Tongue (tissue), 2 donors: ENCODE data around the gene ENOX2. TPM values are rescaled to one million over a fixed set of nuclear protein-coding genes. Genes with fewer than 3 reads are reported as not detected.
A peak's percentile ranks its signal among the peaks of the same experiment; 100 is the strongest.
"Not testable (repeated sequence)": the region's sequence is repeated elsewhere in the genome, so short reads cannot be mapped to it uniquely, and the experiment has no call there.

ENCODE experiments used
- DNase-seq: peaks from one replicate; pipeline ENCODE4 v3.0.0-alpha.2; 2015
- total RNA-seq: library from RNA; depleted of rRNA; stranded (reverse); fragments of >200 nt; gene quantifications from one replicate; pipeline ENCODE4 v1.2.3, GENCODE V29; 2014

Gene ENOX2
- total RNA-seq, 1 donor from 2014 or later, result 9.2 TPM

GRCh38 chrX:130754353-130754752 is 148.7 kb downstream of the ENOX2 start:
- no peak for DNase-seq

DNA sequence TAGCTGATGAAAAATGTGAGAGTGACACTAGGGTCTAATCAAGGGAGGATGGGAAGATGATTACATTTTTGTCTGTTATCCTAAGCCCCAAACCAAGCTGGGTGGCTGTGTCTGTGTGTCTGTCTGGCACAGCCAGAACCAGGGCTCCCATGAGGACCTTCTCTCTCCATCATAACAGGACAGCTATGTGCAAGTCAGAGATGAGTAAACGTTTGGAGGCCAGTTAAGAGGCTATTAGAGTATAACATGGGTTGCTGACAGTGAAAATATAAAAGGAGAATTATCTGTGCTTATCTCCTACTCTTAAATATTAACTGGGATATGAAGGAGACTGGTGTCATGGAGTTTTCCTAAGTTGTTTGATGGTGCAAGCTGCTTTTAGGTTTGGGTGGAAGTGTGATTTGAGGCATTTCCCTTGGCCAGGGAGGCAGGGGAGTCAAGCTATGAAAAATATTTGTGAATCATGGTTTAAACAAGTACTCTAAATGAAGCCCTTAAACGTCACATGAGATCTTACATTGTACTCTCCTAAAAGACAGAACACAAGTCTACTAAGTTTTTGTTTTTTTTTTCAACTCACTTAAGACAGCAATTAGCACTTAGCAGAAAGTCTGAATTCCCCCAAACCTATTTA is 156.2 kb downstream of the ENOX2 start:
- no peak for DNase-seq

- DNase-seq, result no peak
Measured at GRCh38 chrX:130746077-130746476, 156.9 kb downstream of the ENOX2 start.

- DNase-seq, result peak; percentile 4
Measured at GRCh38 chrX:130741584-130741983, 161.4 kb downstream of the ENOX2 start.

- no peak for DNase-seq
Measured at GRCh38 chrX:130741151-130741550, 161.9 kb downstream of the ENOX2 start.

GRCh38 chrX:130738638-130739195 is 164.3 kb downstream of the ENOX2 start:
- no peak for DNase-seq

- no peak for DNase-seq
Measured at GRCh38 chrX:130734713-130735112, 168.3 kb downstream of the ENOX2 start.

DNA sequence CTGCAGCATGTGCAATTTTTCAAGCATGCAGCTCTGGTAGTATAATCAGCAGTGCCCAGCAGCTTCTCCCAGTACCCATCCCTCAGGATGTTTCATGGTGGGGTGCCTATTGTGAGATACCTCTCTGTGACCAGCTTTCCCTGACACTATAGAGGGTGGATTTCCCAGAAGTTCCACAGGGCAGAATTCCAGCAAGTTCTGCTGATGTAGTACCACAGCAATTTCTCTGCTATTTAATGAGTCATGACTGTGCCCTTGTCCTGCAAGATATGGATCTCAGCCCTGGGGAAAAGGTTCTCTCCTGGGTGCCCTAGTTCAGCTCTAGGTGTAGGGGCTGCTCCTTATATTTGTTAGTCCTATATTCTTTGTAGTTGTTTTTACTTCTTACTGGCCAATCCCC is 174.8 kb downstream of the ENOX2 start:
- no peak for DNase-seq

- DNase-seq, result no peak
Measured at GRCh38 chrX:130726661-130727060, 176.3 kb downstream of the ENOX2 start.

DNA sequence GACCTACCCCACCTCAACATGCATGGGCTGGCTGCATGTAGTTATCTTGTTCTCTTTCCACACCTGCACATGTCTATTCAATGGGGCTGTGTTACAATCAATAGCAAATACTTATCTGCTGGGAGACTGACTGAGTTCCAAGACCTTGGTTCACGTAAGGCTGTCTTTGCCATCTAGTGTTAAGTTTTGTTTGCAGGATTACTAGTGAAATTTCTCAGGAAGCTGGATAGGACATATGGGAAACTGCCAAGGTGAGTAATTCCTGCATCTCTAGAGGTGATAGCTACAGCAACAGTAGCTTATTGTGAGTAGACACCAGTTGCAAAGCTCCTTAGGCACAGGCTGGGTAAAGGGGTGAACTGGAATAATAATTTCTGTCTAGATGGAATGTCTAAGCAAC is 177.5 kb downstream of the ENOX2 start:
- no peak for DNase-seq

GRCh38 chrX:130719413-130719812 is 183.6 kb downstream of the ENOX2 start:
- no peak for DNase-seq

DNA sequence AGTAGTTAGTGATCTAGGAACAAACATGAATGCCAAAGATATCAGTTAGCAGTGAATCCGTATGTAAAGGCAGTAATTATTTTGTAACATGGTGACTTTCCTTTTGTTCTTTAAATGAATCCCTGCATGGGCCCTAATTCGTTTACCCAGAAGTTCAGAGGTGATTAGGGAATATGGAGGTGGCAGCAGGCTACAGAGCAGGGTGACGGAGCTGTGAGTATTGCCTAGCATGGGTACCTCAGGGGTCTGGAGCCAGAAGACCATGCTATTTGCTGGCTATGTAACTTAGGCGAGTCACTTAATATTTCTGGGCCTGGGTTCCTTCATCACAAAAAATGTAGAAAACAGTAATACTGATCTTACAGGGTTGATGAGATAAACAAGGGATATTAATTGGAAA is 184.9 kb downstream of the ENOX2 start:
- no peak for DNase-seq

DNA sequence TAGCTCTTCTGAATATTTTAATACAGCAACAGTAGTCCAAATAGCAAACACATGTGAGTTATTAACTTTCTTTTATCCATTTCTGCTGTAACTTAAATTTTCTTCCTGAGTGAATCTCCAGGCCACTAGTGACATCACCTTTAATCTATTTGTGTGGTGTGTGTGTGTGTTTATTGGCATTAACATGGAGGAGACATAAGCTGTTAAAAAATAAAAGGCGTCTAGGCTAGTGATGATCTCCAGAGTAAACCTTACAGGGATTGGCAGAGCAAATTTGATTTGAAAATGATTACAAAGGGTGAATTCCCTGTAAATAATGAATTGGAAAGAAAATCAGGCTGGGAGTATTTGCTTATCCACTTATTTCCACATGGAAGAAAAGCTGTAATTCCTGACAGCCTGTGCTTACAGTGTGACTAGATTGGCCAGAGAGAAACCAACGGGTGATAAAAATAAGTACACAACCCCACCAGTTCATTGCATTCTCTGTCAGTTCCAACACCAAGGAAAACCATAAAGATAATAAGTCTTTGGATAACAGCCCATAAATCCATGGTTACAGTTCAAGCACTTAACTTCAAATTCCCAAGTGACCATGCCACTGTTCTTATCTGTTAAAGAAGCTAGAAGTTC is 186.1 kb downstream of the ENOX2 start:
- peak; percentile 7 for DNase-seq

GRCh38 chrX:130716346-130716745 is 186.7 kb downstream of the ENOX2 start:
- DNase-seq, result no peak

GRCh38 chrX:130715299-130715698 is 187.7 kb downstream of the ENOX2 start:
- DNase-seq, result no peak

GRCh38 chrX:130714665-130715064 is 188.3 kb downstream of the ENOX2 start:
- DNase-seq, result no peak

DNA sequence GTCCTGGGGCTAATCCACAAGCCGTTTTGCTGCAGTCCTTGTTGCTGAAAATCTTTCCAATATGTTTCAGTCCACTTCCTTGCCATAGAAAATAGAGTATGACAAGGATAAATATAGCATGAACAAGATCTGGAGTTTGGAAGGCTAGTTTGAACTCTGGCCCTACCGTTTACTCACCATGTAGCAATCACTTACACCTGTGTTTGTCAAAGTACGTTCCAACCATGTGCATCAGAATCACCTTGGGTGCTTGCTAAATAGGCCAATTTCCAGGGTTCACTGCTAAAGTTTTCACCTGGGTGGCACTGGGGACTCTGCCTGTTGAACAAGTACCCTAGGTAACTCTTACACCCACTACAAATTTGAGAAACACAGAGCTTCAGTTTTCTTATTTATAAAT is 188.9 kb downstream of the ENOX2 start:
- no peak for DNase-seq

DNA sequence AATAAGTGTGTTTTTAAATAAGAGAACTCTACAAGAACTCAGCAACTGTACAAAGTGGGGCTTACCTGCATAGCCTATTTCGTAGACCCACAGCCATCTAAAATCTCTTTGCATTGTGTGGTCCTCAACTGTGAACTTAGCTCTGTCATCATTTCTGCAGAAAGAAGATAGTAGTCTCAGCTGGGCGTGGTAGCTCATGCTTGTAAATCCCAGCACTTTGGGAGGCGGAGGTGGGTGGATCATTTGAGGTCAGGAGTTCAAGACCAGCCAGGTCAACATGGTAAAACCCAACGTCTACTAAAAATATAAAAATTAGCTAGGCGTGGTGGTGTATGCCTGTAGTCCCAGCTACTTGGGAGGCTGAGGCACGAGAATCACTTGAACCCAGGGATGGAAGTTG is 193.8 kb downstream of the ENOX2 start:
- not testable (repeated sequence) for DNase-seq

GRCh38 chrX:130705591-130705990 is 197.4 kb downstream of the ENOX2 start:
- DNase-seq, result no peak

- DNase-seq, result no peak
Measured at GRCh38 chrX:130704053-130705038, 198.7 kb downstream of the ENOX2 start.

DNA sequence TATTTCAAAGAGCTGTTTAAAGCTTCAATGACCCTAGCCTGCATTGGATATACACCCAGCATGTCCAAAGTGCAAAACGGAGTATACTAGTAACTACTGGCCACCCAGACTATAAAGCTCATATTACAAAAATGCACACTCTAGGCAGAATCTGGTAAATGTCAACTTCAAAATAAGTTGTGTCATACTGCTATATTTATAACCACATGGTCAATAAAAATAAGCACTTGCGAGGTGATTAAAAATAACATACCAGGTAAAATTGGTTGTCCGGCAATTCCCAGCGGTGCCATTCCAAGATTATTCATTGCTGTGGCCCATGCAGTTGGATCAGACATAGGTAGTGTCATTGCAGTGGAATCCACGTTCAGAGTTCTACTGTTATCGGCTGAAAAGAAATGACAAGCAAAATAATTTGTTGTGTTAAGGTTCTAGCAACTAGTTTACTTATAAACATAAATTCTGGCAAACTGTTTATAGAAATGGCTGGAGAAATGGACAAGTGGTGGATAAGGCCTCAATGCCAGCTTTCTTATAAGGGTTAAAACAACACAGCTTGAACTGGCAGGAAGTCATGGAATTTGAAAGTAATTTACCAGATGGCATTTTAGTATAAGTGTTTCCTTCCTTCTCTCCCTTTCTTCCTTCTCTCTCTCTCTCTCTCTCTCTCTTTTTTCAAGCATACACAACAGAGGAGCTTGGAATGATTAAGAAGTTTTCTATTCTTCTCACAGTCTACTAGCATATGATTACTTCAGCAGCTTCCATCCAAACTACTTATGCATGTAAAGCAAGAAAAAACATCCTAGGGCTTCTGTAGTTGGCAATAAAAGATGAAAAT is 199.9 kb downstream of the ENOX2 start:
- peak; percentile 22 for DNase-seq

GRCh38 chrX:130700629-130701028 is 202.4 kb downstream of the ENOX2 start:
- no peak for DNase-seq
